Epithelial cell of esophagus (primary cell): Measurements from ENCODE around the gene USP20.

ENCODE experiments used
- DNase-seq: peaks from one replicate; pipeline ENCODE4 v3.0.0; 2010; ENCODE audit warnings: low read depth
- H3K4me3 ChIP-seq: 2 replicates; pipeline ENCODE4 v1.5.1; 2011; ENCODE audit warnings: mild to moderate bottlenecking, low read length, control low read depth
- CTCF ChIP-seq: IDR thresholded peaks from 2 replicates; pipeline ENCODE4 v1.5.1; 2011; ENCODE audit warnings: low read depth, mild to moderate bottlenecking, low read length, control low read depth, inconsistent platforms; ENCODE audit not compliant: insufficient read depth; ENCODE audit errors: missing control alignments

USP20 gene

DNA sequence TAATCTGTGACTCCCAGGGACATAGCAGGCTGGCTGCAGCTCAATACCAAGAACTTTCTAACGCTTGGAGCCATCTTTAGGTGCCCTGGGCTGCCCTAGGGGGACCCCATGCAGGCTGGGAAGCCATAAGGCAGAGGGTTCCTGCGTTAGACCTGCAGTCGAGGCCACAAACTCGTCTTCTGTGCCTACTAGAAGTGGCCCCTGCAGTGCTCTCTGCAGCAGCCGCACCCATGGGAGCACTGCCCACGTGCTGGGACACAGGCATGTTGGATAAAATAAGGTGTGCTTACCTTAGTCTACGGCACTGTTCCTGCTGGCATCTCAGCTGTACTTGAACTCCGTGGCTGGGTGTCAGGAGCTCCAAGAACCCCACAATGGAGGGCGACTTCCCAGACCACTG lies 22.9 kb upstream of the USP20 start:
- DNase-seq, result no peak
- H3K4me3 ChIP-seq, result no peak overlapping the region
- TF ChIP-seq CTCF, result no peak

DNA sequence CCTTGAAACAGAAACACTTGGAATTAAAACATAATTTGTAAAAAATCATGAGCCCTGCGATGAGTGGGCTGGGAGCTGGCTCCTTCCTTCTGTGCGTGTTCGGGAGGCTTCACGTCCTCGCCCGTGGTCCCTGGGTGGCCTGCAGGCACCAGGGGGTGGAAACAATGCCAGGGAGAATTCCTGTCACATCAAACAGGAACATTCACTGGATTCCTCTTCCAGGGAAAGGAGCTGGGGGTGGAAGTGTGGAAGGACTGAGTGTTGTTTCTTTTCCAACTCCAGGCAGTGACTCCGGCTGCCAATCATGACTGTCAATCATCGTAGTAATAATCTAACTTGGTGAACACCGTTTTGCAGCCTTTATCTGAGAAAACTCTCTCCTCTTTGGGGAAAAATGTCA lies 21.6 kb upstream of the USP20 start:
- H3K4me3 ChIP-seq, result no peak overlapping the region
- no peak for TF ChIP-seq CTCF
- DNase-seq, result no peak

GRCh38 chr9:129814432-129815223 lies 20.6 kb upstream of the USP20 start:
- H3K4me3 ChIP-seq, result no peak overlapping the region
- TF ChIP-seq CTCF, result no peak
- DNase-seq, result no peak

DNA sequence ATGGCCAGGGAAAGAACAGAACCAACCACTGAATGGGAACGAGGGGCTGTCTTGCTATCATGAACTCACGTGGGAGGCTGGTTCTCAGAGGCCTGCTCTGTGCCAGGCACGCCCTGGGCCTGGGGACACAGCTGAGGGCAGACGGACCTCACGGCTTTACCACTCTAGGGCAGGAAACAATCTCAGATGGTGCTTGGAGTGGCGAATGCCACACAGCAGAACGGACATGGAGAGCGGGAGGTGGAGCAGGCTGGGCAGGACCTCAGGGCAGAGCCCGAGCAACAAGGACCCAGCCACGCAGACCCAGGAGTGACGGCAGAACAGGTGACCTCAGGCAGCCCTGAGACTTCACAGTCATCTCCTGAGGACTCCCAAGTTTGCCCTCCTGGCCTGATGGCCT lies 20.0 kb upstream of the USP20 start:
- no peak overlapping the region for H3K4me3 ChIP-seq
- no peak for TF ChIP-seq CTCF
- DNase-seq, result no peak

- DNase-seq, result no peak
- H3K4me3 ChIP-seq, result no peak overlapping the region
- TF ChIP-seq CTCF, result no peak
These were observed 18.5 kb upstream of the USP20 start for GRCh38 chr9:129816501-129817435.

DNA sequence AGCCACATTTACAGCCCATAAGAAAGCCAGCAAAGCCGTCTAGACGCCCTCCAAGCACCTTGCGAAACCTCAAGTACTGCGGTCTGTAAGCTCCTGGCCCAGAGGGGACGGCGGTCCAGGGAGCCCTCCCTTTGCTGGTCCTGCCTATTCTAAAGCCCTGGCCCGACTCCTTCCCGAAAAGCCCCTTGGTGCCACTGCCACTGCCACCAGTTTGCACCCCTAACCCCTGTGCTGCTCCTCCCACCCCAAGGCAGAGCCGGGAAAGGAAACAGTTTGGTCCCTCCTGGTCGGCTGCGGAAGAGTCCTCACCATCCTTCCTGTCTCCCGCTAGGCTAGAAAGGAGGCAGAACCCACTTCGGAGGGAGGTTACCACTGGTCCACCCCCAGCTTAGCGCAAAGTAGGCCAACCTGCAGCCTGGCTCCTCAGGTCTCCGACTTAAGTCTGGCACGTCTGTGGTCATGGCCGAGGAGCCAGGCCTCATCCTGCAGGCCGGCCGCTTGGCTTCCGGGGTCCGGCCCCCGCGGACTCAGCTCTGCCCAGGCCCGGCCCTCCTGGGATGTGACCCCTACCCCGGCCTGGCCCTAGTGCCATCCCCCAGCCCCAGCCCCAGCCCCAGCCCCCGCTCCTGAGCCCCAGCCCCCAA lies 12.2 kb upstream of the USP20 start:
- DNase-seq, result peak; percentile 32
- TF ChIP-seq CTCF, result no peak
- peak overlapping the region; percentile 69 for H3K4me3 ChIP-seq
